GM23338 (cell line): ENCODE results near the gene DIDO1.

ENCODE experiments used
- CTCF ChIP-seq, 2 experiments: fragments of 200-600 bp in 1 of 2; sonication (generic) in 1 of 2; conservative IDR thresholded peaks; 2 replicates each; pipeline versions ENCODE4 v1.5.1 to v1.6.1; 2016 to 2017; ENCODE audit warnings: antibody characterized with exemption in 2 of 2, low read depth in 2 of 2, mild to moderate bottlenecking in 2 of 2, moderate library complexity in 1 of 2
- EZH2 ChIP-seq: fragments of 200-600 bp; sonication (generic); IDR thresholded peaks from one replicate; pipeline ENCODE4 v1.8.0; 2017; ENCODE audit warnings: antibody characterized with exemption, mild to moderate bottlenecking, low read depth; ENCODE audit not compliant: unreplicated experiment
- JUNB ChIP-seq: IDR thresholded peaks from one replicate; pipeline ENCODE4 v1.6.1; 2016; ENCODE audit warnings: antibody characterized with exemption; ENCODE audit not compliant: unreplicated experiment
- POLR2AphosphoS5 ChIP-seq: IDR thresholded peaks from 2 replicates; pipeline ENCODE4 v1.6.1; 2016; ENCODE audit warnings: antibody characterized with exemption, low read depth

GRCh38 chr20:62975251-62975760 lies 49.0 kb upstream of the DIDO1 start:
- TF ChIP-seq JUNB (no peak), CTCF (conservative IDR thresholded peaks at IDR 0.05; ENCODE audit: low read depth in 2 of 2) (no peak), EZH2 (no peak), POLR2AphosphoS5 (no peak)
